DND-41 (cell line): ENCODE measurements around the gene POMGNT2.
A peak's percentile ranks its signal among the peaks of the same experiment; 100 is the strongest.

Source experiments
- ATAC-seq: fragments of 200-7000 bp; cut with Tn5 transposase; 3 replicates; pipeline ENCODE4 v1.9.1; 2021; ENCODE audit warnings: low read depth; ENCODE audit not compliant: insufficient read depth
- DNase-seq: peaks from one replicate; pipeline ENCODE4 v3.0.0-alpha.2; 2020
- H2AFZ ChIP-seq: 2 replicates; pipeline ENCODE4 v1.6.0; 2012; ENCODE audit warnings: low read depth, low read length
- H3K27ac ChIP-seq: 2 replicates; pipeline ENCODE4 v1.5.1; 2012; ENCODE audit warnings: low read length, inconsistent platforms
- H3K27me3 ChIP-seq: fragments of 200-600 bp; sonication (generic); 2 replicates; pipeline ENCODE4 v1.6.0; 2012; ENCODE audit warnings: low read length, mild to moderate bottlenecking, inconsistent platforms; ENCODE audit not compliant: insufficient read depth, poor library complexity
- H3K36me3 ChIP-seq: 2 replicates; pipeline ENCODE4 v1.5.1; 2012; ENCODE audit warnings: low read length, inconsistent platforms; ENCODE audit not compliant: insufficient read depth
- H3K4me1 ChIP-seq: 2 replicates; pipeline ENCODE4 v1.5.1; 2012; ENCODE audit warnings: mild to moderate bottlenecking, low read length; ENCODE audit not compliant: insufficient read depth
- H3K4me2 ChIP-seq: 2 replicates; pipeline ENCODE4 v1.6.0; 2012; ENCODE audit warnings: mild to moderate bottlenecking, moderate library complexity, low read length, inconsistent platforms; ENCODE audit not compliant: insufficient read depth
- H3K4me3 ChIP-seq, 2 experiments: fragments of 200-600 bp in 1 of 2; shearing (Covaris generic) in 1 of 2; 2 replicates each; pipeline ENCODE4 v1.5.1; 2012 to 2016; ENCODE audit warnings: inconsistent platforms in 2 of 2, low read length in 2 of 2, mild to moderate bottlenecking in 2 of 2, low read depth in 1 of 2, moderate library complexity in 1 of 2
- H3K79me2 ChIP-seq: 2 replicates; pipeline ENCODE4 v1.6.0; 2012; ENCODE audit warnings: low read length, inconsistent platforms; ENCODE audit not compliant: insufficient read depth
- H3K9ac ChIP-seq: 2 replicates; pipeline ENCODE4 v1.6.0; 2012; ENCODE audit warnings: low read depth, mild to moderate bottlenecking, inconsistent platforms, low read length, moderate library complexity
- H3K9me3 ChIP-seq: 2 replicates; pipeline ENCODE4 v1.5.1; 2012; ENCODE audit warnings: low read length, moderate library complexity, mild to moderate bottlenecking, inconsistent platforms; ENCODE audit not compliant: insufficient read depth, severe bottlenecking
- H4K20me1 ChIP-seq: 2 replicates; pipeline ENCODE4 v1.6.0; 2012; ENCODE audit warnings: low read length; ENCODE audit not compliant: insufficient read depth
- EZH2 ChIP-seq: IDR thresholded peaks from 3 replicates; pipeline ENCODE4 v1.6.1; 2012; ENCODE audit warnings: borderline replicate concordance, low read depth, mild to moderate bottlenecking, moderate library complexity, low read length, inconsistent platforms; ENCODE audit not compliant: severe bottlenecking
- TF ChIP-seq, protein P1 (sequence below): IDR thresholded peaks from 2 replicates; pipeline ENCODE4 v1.5.1; 2012; ENCODE audit warnings: borderline replicate concordance, low read length, moderate library complexity, mild to moderate bottlenecking; ENCODE audit not compliant: poor library complexity, severe bottlenecking; ENCODE audit errors: extremely low read depth

The POMGNT2 gene

DNA sequence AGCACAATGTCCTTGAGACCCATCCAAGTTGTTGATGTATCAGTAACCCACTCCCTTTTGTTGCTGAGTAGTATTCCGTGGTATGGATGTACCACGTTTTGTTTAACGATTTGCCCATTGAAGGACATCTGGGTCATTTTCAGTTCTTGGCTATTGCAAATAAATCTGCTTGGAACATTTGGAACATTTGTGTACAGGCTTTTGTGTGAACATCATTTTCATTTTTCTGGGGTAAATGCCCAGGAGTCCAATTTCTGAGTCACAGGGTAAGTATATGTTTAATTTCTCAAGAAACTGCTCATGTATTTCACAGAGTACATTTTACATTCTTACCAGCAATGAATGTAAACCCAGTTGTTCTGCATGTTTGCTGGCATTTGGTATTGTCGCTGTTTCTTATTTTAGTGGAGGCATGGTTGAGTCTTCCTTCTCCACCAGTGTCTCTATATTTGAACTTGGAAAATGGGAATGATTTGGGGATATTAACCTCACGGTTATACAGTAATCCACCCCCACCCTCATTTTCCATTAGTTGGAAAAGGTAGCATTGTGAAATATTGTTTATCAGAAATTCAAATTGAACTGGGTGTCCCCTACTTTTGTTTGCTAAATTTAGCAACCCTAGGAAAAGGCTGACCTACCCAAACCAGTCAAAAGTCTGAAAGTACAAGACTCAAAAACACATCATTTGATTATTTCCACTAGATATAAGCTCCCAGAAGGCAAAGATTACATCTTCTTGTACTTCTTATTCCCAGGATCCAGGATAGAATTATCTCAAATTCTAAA lies 30.8 kb downstream of the POMGNT2 start:
- H2AFZ ChIP-seq, result no peak overlapping the region
- no peak for ATAC-seq
- no peaks in the 10 kb centered on the region for H3K27me3 ChIP-seq
- no peak for DNase-seq
- H3K9ac ChIP-seq, result no peak overlapping the region
- no peaks in the 10 kb centered on the region for H3K9me3 ChIP-seq
- H3K79me2 ChIP-seq, result no peaks in the 10 kb centered on the region
- no peak for TF ChIP-seq EZH2
- peaks cover 7% of the 10 kb centered on the region; the same call in 1 of the 2 replicates for H4K20me1 ChIP-seq
- no peaks in the 10 kb centered on the region for H3K4me1 ChIP-seq
- H3K4me2 ChIP-seq, result no peak overlapping the region
- no peak overlapping the region for H3K4me3 ChIP-seq
- H3K36me3 ChIP-seq, result peaks cover 13% of the 10 kb centered on the region
- H3K27ac ChIP-seq, result no peak overlapping the region

DNA sequence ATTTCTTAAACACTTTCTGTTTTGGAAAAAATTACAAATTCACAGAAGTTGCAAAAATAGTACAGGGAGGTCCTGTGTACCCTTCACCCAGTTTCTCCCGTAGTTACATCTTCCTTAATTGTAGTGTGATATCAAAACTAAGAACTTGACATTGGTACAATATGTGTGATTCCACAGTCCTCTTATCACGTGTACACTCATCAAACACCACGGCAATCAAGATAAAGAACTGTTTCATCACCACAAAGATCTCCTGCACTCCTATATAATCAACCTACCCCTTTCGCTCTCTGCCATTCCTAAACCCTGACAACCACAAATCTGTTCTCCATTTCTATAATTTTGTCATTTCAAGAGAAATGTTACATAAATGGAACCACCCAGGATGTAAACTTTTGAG lies 31.4 kb downstream of the POMGNT2 start:
- ATAC-seq (no peak), DNase-seq (no peak)
- Histone ChIP-seq H3K9me3 (no peaks in the 10 kb centered on the region), H3K27ac (no peak overlapping the region), H3K79me2 (no peaks in the 10 kb centered on the region), H3K27me3 (no peaks in the 10 kb centered on the region), H3K4me2 (no peak overlapping the region), H4K20me1 (peaks cover 7% of the 10 kb centered on the region; the same call in 1 of the 2 replicates), H3K9ac (no peak overlapping the region), H3K36me3 (peaks cover 7% of the 10 kb centered on the region), H3K4me1 (no peaks in the 10 kb centered on the region), H3K4me3 (no peak overlapping the region), H2AFZ (no peak overlapping the region)
- TF ChIP-seq, protein P1, sequence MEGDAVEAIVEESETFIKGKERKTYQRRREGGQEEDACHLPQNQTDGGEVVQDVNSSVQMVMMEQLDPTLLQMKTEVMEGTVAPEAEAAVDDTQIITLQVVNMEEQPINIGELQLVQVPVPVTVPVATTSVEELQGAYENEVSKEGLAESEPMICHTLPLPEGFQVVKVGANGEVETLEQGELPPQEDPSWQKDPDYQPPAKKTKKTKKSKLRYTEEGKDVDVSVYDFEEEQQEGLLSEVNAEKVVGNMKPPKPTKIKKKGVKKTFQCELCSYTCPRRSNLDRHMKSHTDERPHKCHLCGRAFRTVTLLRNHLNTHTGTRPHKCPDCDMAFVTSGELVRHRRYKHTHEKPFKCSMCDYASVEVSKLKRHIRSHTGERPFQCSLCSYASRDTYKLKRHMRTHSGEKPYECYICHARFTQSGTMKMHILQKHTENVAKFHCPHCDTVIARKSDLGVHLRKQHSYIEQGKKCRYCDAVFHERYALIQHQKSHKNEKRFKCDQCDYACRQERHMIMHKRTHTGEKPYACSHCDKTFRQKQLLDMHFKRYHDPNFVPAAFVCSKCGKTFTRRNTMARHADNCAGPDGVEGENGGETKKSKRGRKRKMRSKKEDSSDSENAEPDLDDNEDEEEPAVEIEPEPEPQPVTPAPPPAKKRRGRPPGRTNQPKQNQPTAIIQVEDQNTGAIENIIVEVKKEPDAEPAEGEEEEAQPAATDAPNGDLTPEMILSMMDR, result no peak
- TF ChIP-seq EZH2, result no peak

DNA sequence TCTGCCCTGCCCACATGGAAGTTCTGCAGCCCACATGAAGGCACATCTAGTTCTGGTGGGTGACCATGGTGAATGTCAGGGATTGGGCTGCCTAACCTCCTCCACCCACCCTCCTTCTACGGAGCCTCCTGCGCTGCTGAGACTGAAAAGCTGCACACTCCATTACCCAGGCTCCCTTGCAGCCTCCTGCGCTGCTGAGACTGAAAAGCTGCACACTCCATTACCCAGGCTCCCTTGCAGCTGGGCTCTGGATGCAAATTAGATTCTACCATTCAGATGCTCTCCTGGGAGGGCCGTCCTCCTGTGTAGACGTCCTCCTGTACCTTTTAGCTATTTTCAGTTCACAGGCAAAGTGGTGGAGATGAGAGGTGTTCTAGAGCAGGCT lies 32.1 kb downstream of the POMGNT2 start:
- H3K27me3 ChIP-seq, result no peaks in the 10 kb centered on the region
- no peak overlapping the region for H3K9ac ChIP-seq
- no peaks in the 10 kb centered on the region for H3K79me2 ChIP-seq
- peaks cover 2% of the 10 kb centered on the region; the same call in 1 of the 2 replicates for H3K36me3 ChIP-seq
- peaks cover 7% of the 10 kb centered on the region; the same call in 1 of the 2 replicates for H4K20me1 ChIP-seq
- H3K4me1 ChIP-seq, result no peaks in the 10 kb centered on the region
- no peaks in the 10 kb centered on the region for H3K9me3 ChIP-seq
- H3K4me2 ChIP-seq, result no peak overlapping the region
- H2AFZ ChIP-seq, result no peak overlapping the region
- TF ChIP-seq, protein P1, result no peak
- no peak for TF ChIP-seq EZH2
- no peak for DNase-seq
- peak; percentile 27; the same call in 1 of the 3 replicates for ATAC-seq
- H3K27ac ChIP-seq, result no peak overlapping the region
- no peak overlapping the region for H3K4me3 ChIP-seq

DNA sequence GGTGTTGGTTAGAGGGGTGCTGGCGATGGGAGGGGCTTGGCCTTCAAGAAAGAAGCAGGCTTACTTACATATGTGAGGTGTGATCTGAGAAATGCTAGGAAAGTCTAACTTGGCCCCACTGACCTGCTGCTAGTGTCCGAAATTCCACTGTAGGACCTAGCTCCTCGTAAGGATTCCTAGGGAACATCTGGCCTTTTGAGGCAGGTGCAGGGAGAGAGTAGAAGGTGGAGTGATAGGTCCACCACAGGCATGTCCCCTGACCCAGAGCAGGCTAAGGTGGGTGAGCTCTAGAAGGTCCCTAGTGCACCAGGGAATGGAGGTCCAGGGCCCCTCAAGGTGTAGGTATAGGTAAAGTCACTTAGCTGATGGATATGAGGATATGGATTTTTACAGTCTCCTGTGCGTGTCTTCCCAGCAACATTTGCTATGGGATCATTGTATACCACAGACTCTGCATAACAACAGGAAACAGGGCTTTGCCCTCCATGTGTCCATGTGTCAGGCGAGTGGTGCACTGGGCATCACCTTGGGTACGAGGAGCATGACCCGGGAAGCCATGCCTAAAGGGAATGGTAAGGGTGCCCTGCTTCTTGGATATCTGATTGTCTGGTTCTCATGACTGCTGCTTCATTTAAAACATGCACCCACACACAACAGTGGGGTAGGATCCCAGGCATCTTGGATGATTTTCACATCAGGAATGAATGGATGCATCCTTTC lies 32.6 kb downstream of the POMGNT2 start:
- Histone ChIP-seq H3K4me2 (no peak overlapping the region), H4K20me1 (peaks cover 7% of the 10 kb centered on the region; the same call in 1 of the 2 replicates), H2AFZ (no peak overlapping the region), H3K27ac (no peak overlapping the region), H3K79me2 (no peaks in the 10 kb centered on the region), H3K27me3 (no peaks in the 10 kb centered on the region), H3K4me3 (no peak overlapping the region), H3K4me1 (no peaks in the 10 kb centered on the region), H3K9me3 (no peaks in the 10 kb centered on the region), H3K36me3 (no peaks in the 10 kb centered on the region), H3K9ac (no peak overlapping the region)
- TF ChIP-seq EZH2, result no peak
- TF ChIP-seq, protein P1, result no peak
- ATAC-seq (no peak), DNase-seq (no peak)
